NCI-H2107 treated with DMSO at 0.1 percent for 48 hours (cell line): ENCODE results near the gene LRP1B.
A peak's percentile ranks its signal among the peaks of the same experiment; 100 is the strongest.

ENCODE experiments used
- DNase-seq: peaks from one replicate; lab custom pipeline; 2025; ENCODE audit not compliant: unreplicated experiment; lab: John Stamatoyannopoulos, UW

LRP1B gene

GRCh38 chr2:140759426-140760156, 1371.2 kb downstream of the LRP1B start:
- DNase-seq = peak; percentile 40

- DNase-seq = no peak
These were observed 1383.2 kb downstream of the LRP1B start for GRCh38 chr2:140747665-140748064.

- no peak for DNase-seq
These were observed 1383.7 kb downstream of the LRP1B start for GRCh38 chr2:140747090-140747489.

GRCh38 chr2:140744379-140744778, 1386.4 kb downstream of the LRP1B start:
- DNase-seq = no peak

GRCh38 chr2:140737006-140737405, 1393.8 kb downstream of the LRP1B start:
- no peak for DNase-seq

GRCh38 chr2:140734992-140735391, 1395.8 kb downstream of the LRP1B start:
- DNase-seq = no peak

GRCh38 chr2:140718999-140719398, 1411.8 kb downstream of the LRP1B start:
- peak; percentile 4 for DNase-seq

GRCh38 chr2:140717481-140717880, 1413.3 kb downstream of the LRP1B start:
- DNase-seq = no peak

GRCh38 chr2:140714586-140714985, 1416.2 kb downstream of the LRP1B start:
- DNase-seq = no peak

- no peak for DNase-seq
These were observed 1418.9 kb downstream of the LRP1B start for GRCh38 chr2:140711867-140712266.

- DNase-seq = no peak
These were observed 1429.1 kb downstream of the LRP1B start for GRCh38 chr2:140701726-140702125.

GRCh38 chr2:140698636-140699035, 1432.2 kb downstream of the LRP1B start:
- DNase-seq = no peak

- no peak for DNase-seq
These were observed 1434.4 kb downstream of the LRP1B start for GRCh38 chr2:140696449-140696848.

GRCh38 chr2:140695155-140695554, 1435.7 kb downstream of the LRP1B start:
- no peak for DNase-seq

GRCh38 chr2:140687825-140688224, 1443.0 kb downstream of the LRP1B start:
- no peak for DNase-seq

- no peak for DNase-seq
These were observed 1447.2 kb downstream of the LRP1B start for GRCh38 chr2:140683658-140684057.

- no peak for DNase-seq
These were observed 1450.0 kb downstream of the LRP1B start for GRCh38 chr2:140680862-140681261.

GRCh38 chr2:140679752-140680151, 1451.1 kb downstream of the LRP1B start:
- DNase-seq = no peak

- DNase-seq = no peak
These were observed 1460.9 kb downstream of the LRP1B start for GRCh38 chr2:140669911-140670310.

- no peak for DNase-seq
These were observed 1463.6 kb downstream of the LRP1B start for GRCh38 chr2:140667203-140667602.

GRCh38 chr2:140662504-140662903, 1468.3 kb downstream of the LRP1B start:
- DNase-seq = no peak

- DNase-seq = no peak
These were observed 1471.8 kb downstream of the LRP1B start for GRCh38 chr2:140658760-140659692.
